ENCODE data around the gene SOX4. TPM values are rescaled to one million over a fixed set of nuclear protein-coding genes. Genes with fewer than 3 reads are reported as not detected.

The SOX4 gene
- total RNA-seq, 2 donors from 2014 or later, result 3.1 to 5.1 TPM

DNA sequence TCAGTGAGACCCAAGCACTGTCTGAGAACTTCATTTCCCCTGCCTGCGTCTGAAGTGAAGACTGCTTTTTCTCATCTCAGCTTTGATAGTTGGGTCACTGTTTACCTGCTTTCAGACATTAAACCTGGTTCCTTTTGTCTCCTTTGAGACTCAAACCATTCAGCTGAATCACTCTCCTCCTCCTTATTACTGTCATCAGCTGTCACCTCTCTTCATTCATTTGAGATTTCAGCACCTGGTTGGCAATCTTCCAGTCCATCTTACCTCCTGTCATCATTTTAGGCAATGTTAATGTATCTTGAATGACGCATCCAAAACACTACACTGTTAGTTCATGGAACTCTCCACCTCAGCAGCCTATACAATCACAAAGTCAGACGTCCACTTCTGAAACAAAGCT is 34.3 kb upstream of the SOX4 start:
- no peak overlapping the region for H3K27ac ChIP-seq
- DNase-seq (ENCODE audit: low spot score), result no peak
- TF ChIP-seq, protein P1, sequence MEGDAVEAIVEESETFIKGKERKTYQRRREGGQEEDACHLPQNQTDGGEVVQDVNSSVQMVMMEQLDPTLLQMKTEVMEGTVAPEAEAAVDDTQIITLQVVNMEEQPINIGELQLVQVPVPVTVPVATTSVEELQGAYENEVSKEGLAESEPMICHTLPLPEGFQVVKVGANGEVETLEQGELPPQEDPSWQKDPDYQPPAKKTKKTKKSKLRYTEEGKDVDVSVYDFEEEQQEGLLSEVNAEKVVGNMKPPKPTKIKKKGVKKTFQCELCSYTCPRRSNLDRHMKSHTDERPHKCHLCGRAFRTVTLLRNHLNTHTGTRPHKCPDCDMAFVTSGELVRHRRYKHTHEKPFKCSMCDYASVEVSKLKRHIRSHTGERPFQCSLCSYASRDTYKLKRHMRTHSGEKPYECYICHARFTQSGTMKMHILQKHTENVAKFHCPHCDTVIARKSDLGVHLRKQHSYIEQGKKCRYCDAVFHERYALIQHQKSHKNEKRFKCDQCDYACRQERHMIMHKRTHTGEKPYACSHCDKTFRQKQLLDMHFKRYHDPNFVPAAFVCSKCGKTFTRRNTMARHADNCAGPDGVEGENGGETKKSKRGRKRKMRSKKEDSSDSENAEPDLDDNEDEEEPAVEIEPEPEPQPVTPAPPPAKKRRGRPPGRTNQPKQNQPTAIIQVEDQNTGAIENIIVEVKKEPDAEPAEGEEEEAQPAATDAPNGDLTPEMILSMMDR (IDR thresholded peaks at IDR 0.05), result no peak

DNA sequence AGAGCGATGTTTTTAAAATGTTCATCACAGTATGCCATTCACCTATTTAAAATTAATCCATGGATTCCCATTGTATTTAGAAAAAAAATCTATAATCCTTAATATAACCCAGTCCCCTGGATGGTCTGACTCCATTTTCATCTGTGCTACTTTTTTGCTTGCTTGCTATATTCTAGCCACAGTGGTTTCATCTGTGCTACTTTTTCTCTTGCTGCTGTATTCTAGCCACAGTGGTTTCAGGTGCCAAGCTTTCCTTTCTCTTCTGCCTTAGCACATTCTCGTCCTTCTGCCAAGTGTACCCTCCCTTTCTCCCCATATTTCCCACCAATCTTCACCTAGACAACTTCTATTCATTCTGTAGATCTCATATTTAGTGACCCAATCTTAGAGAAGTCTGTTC is 33.3 kb upstream of the SOX4 start:
- no peaks in the 10 kb centered on the region for H3K27me3 ChIP-seq
- peaks cover 0 to 8% of the 10 kb centered on the region in 2 donors for H3K9me3 ChIP-seq
- H3K4me3 ChIP-seq, result no peak overlapping the region
- no peak for DNase-seq (ENCODE audit: low spot score)
- no peaks in the 10 kb centered on the region for H3K36me3 ChIP-seq
- H3K27ac ChIP-seq, result no peak overlapping the region
- H3K4me1 ChIP-seq, result peaks cover 0 to 7% of the 10 kb centered on the region in 2 donors
- TF ChIP-seq, protein P1 (IDR thresholded peaks at IDR 0.05), result no peak

More for the DNA sequence above, 34.3 kb upstream of the SOX4 start:
- H3K4me1 ChIP-seq, result peaks cover 0 to 7% of the 10 kb centered on the region in 2 donors
- H3K36me3 ChIP-seq, result no peaks in the 10 kb centered on the region
- H3K9me3 ChIP-seq, result peaks cover 0 to 5% of the 10 kb centered on the region in 2 donors
- H3K4me3 ChIP-seq, result no peak overlapping the region
- H3K27me3 ChIP-seq, result no peaks in the 10 kb centered on the region

DNA sequence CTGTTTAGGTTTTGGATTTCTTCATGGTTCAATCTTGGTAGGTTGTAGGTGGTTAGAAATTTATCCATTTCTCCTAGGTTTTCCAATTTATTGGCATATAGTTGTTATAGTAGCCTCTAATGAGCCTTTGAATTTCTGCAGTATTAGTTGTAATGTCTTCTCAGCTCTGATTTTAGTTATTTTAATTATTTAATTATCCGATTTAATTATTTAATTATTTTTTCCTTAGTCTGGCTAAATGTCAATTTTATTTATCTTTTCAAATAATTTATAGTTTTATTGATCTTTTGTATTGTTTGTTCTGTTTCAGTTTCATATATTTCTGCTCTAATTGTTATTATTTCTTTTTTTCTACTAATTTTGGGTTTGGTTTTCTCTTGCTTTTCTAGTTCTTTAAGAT is 28.1 kb upstream of the SOX4 start:
- Histone ChIP-seq H3K9me3 (peaks cover 0 to 9% of the 10 kb centered on the region in 2 donors), H3K36me3 (no peaks in the 10 kb centered on the region), H3K27ac (no peak overlapping the region), H3K4me3 (no peak overlapping the region), H3K27me3 (no peaks in the 10 kb centered on the region), H3K4me1 (no peaks in the 10 kb centered on the region)
- no peak for DNase-seq (ENCODE audit: low spot score)
- TF ChIP-seq, protein P1 (IDR thresholded peaks at IDR 0.05), result no peak

DNA sequence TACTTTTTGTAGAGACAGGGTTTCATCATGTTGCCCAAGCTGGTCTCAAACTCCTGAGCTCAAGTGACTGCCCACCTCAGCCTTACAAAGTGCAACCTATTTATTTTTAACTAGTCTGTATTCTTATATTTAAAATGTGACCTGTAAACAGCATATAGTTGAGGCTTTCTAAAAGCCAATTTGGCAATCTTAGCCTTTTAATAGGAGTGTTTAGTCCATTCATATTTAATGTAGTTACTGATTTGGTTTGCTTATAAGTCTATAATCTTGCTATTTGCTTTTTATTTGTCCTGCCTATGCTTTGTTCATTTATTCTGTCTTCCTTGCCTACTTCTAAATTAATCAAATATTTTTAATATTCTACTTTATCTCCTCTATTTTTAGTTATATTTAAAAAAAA is 15.0 kb upstream of the SOX4 start:
- no peaks in the 10 kb centered on the region for H3K4me1 ChIP-seq
- peaks cover 0 to 32% of the 10 kb centered on the region in 2 donors for H3K9me3 ChIP-seq

DNA sequence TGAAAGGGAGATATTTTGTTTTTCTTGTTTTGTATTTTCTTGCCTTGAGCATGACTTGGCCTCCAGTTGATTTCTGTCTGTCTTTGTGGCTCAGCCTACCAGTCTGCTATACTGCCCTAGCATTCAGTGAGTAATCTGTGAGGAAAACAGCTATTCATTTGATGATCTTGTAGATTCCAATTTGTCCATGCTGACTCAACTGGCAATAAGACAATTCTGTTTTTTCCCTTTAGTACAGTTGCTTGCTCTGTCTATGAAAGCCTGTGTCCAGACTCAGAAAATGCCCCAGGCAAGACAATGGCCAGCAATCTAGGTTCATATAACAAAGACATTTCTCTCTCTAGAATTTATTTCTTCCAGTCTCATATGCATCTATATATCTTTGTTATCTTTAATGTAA is 10.9 kb upstream of the SOX4 start:
- no peak for DNase-seq (ENCODE audit: low spot score)
- no peaks in the 10 kb centered on the region for H3K36me3 ChIP-seq
- H3K4me3 ChIP-seq, result no peak overlapping the region
- H3K27me3 ChIP-seq, result no peaks in the 10 kb centered on the region
- peaks cover 0 to 5% of the 10 kb centered on the region in 2 donors for H3K4me1 ChIP-seq
- TF ChIP-seq, protein P1 (IDR thresholded peaks at IDR 0.05), result no peak
- H3K27ac ChIP-seq, result no peak overlapping the region
- peaks cover 0 to 32% of the 10 kb centered on the region in 2 donors for H3K9me3 ChIP-seq

More for the DNA sequence above, 15.0 kb upstream of the SOX4 start:
- Histone ChIP-seq H3K4me3 (no peak overlapping the region), H3K27ac (no peak overlapping the region), H3K36me3 (no peaks in the 10 kb centered on the region), H3K27me3 (no peaks in the 10 kb centered on the region)
- TF ChIP-seq, protein P1 (IDR thresholded peaks at IDR 0.05), result no peak
- DNase-seq (ENCODE audit: low spot score), result no peak

DNA sequence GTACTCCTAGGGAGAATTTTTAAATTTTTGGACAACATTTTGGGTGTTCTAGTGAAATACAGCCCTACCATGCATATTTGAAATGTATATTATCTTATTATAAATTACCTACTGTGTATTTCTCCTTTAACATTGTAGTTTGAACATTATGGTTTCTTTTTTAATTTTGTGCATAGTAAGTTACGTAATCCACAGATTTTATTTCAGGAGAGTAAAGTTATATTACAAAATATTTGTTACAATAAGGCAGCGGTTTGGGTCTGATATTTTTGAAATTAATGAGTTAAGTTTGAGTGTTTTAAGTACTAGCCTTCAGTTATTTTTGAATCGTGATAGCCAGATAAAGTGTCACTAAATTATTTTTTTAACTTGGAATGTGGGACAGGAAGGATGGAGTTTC is 7.3 kb upstream of the SOX4 start:
- H3K4me1 ChIP-seq, result peaks cover 0 to 10% of the 10 kb centered on the region in 2 donors
- no peak overlapping the region for H3K4me3 ChIP-seq
- peaks cover 0 to 11% of the 10 kb centered on the region in 2 donors for H3K9me3 ChIP-seq
- no peaks in the 10 kb centered on the region for H3K36me3 ChIP-seq
- no peak overlapping the region for H3K27ac ChIP-seq
- DNase-seq (ENCODE audit: low spot score), result no peak
- TF ChIP-seq, protein P1 (IDR thresholded peaks at IDR 0.05), result no peak
- no peaks in the 10 kb centered on the region for H3K27me3 ChIP-seq
